HepG2 (cell line): Measurements from ENCODE around the gene CKMT2. TPM values are rescaled to one million over a fixed set of nuclear protein-coding genes. Genes with fewer than 3 reads are reported as not detected.

ENCODE experiments used
- ARNT ChIP-seq: fragments of 450-650 bp; IDR thresholded peaks from 2 replicates; pipeline ENCODE4 v1.6.1; 2017
- CREB1 ChIP-seq, 2 experiments: fragments of 450-650 bp in 1 of 2; IDR thresholded peaks; 2 replicates each; pipeline ENCODE4 v1.6.1; 2016 to 2017; ENCODE audit warnings: control low read depth in 1 of 2, mild to moderate bottlenecking in 1 of 2, missing compliant biosample characterization in 1 of 2, missing genetic modification characterization in 1 of 2
- CREM ChIP-seq, 2 experiments: sonication (generic) in 1 of 2; formaldehyde crosslinking in 1 of 2; IDR thresholded peaks; 2 replicates each; pipeline versions ENCODE4 v1.4.0 to v1.6.1; 2016 to 2020; ENCODE audit warnings: antibody characterized with exemption in 1 of 2, mild to moderate bottlenecking in 1 of 2, missing genetic modification reagents in 1 of 2
- ESRRA ChIP-seq: sonication (generic); formaldehyde crosslinking; IDR thresholded peaks from 2 replicates; pipeline ENCODE4 v1.5.1; 2020; ENCODE audit warnings: mild to moderate bottlenecking, low read depth, missing genetic modification reagents
- HMG20A ChIP-seq: IDR thresholded peaks from 2 replicates; pipeline ENCODE4 v1.6.1; 2016; ENCODE audit warnings: borderline replicate concordance
- IRF9 ChIP-seq: sonication (generic); formaldehyde crosslinking; IDR thresholded peaks from 2 replicates; pipeline ENCODE4 v1.8.0; 2022; ENCODE audit warnings: missing genetic modification reagents, mild to moderate bottlenecking, borderline replicate concordance
- IRX3 ChIP-seq: sonication (generic); formaldehyde crosslinking; IDR thresholded peaks from 2 replicates; pipeline ENCODE4 v1.8.1; 2023; ENCODE audit warnings: mild to moderate bottlenecking, low read depth, missing genetic modification reagents, borderline replicate concordance
- MEIS2 ChIP-seq: sonication (generic); formaldehyde crosslinking; IDR thresholded peaks from 2 replicates; pipeline ENCODE4 v1.9.0; 2021; ENCODE audit warnings: mild to moderate bottlenecking, missing genetic modification reagents
- MTA3 ChIP-seq: sonication (generic); formaldehyde crosslinking; IDR thresholded peaks from 2 replicates; pipeline ENCODE4 v1.4.0; 2020; ENCODE audit warnings: missing genetic modification reagents
- MTF2 ChIP-seq: sonication (generic); formaldehyde crosslinking; IDR thresholded peaks from 2 replicates; pipeline ENCODE4 v1.5.0; 2020; ENCODE audit warnings: missing genetic modification reagents, borderline replicate concordance
- NFKBIZ ChIP-seq: IDR thresholded peaks from 2 replicates; pipeline ENCODE4 v1.6.1; 2018; ENCODE audit warnings: missing genetic modification reagents, missing compliant biosample characterization
- NRL ChIP-seq: sonication (generic); formaldehyde crosslinking; IDR thresholded peaks from 2 replicates; pipeline ENCODE4 v1.5.0; 2020; ENCODE audit warnings: missing genetic modification reagents, mild to moderate bottlenecking, moderate library complexity, borderline replicate concordance
- SCMH1 ChIP-seq: sonication (generic); formaldehyde crosslinking; IDR thresholded peaks from 2 replicates; pipeline ENCODE4 v1.9.0; 2021; ENCODE audit warnings: missing genetic modification reagents, mild to moderate bottlenecking, borderline replicate concordance
- SP140L ChIP-seq: sonication (generic); formaldehyde crosslinking; IDR thresholded peaks from 2 replicates; pipeline ENCODE4 v1.4.0; 2020; ENCODE audit warnings: missing genetic modification reagents, borderline replicate concordance
- ZBTB26 ChIP-seq: IDR thresholded peaks from 2 replicates; pipeline ENCODE4 v1.6.1; 2016; ENCODE audit warnings: missing compliant biosample characterization, missing genetic modification reagents, borderline replicate concordance
- ZMYM2 ChIP-seq: sonication (generic); formaldehyde crosslinking; IDR thresholded peaks from 2 replicates; pipeline ENCODE4 v1.8.0; 2022; ENCODE audit warnings: mild to moderate bottlenecking, missing genetic modification reagents
- ZNF143 ChIP-seq: sonication (generic); formaldehyde crosslinking; IDR thresholded peaks from 2 replicates; pipeline ENCODE4 v1.4.0; 2020; ENCODE audit warnings: missing genetic modification reagents
- ZNF24 ChIP-seq: fragments of 450-650 bp; IDR thresholded peaks from 2 replicates; pipeline ENCODE4 v1.6.1; 2017; ENCODE audit warnings: antibody characterized with exemption, mild to moderate bottlenecking
- ZNF333 ChIP-seq: sonication (generic); formaldehyde crosslinking; IDR thresholded peaks from 2 replicates; pipeline ENCODE4 v1.4.0; 2020; ENCODE audit warnings: mild to moderate bottlenecking, missing genetic modification reagents, borderline replicate concordance
- ZNF432 ChIP-seq: sonication (generic); formaldehyde crosslinking; IDR thresholded peaks from 2 replicates; pipeline ENCODE4 v1.5.0; 2020; ENCODE audit warnings: missing genetic modification reagents, mild to moderate bottlenecking, borderline replicate concordance
- polyA plus RNA-seq, 8 experiments: library from polyadenylated mRNA; depleted of rRNA in 3 of 8; stranded (reverse) in 7 of 8; unstranded in 1 of 8; fragments of >200 nt; fragmentation: Illumina TruSeq in 4 of 8; extraction: Trizol in 4 of 8; gene quantifications; 2 replicates each; pipeline versions ENCODE4 v1.2.1 to v1.2.3, GENCODE V29; 2011 to 2016; ENCODE audit warnings: low read depth in 4 of 8, missing spikeins in 1 of 8, mixed read lengths in 1 of 8; ENCODE audit not compliant: insufficient read depth in 1 of 8
- total RNA-seq, 5 experiments: library from RNA; depleted of rRNA; stranded (reverse); fragments of >200 nt; fragmentation: Illumina TruSeq; extraction: Trizol; gene quantifications; 2 replicates each; pipeline ENCODE4 v1.2.3, GENCODE V29; 2016; ENCODE audit warnings: low read depth in 1 of 5
- TF ChIP-seq, protein P1 (sequence below): sonication (generic); formaldehyde crosslinking; IDR thresholded peaks from 2 replicates; pipeline ENCODE4 v1.9.0; 2021; ENCODE audit warnings: missing genetic modification reagents, borderline replicate concordance
- TF ChIP-seq, protein P2 (sequence below): sonication (generic); formaldehyde crosslinking; IDR thresholded peaks from 2 replicates; pipeline ENCODE4 v1.4.0; 2020; ENCODE audit warnings: missing genetic modification reagents, borderline replicate concordance

CKMT2 gene
- total and polyA plus RNA-seq, 2 of the 13 experiments (the other 11 are each of a cell fraction or from before 2014, with no cell fraction given), result 1.2 to 8.8 TPM

GRCh38 chr5:81301271-81302015, 68.3 kb downstream of the CKMT2 start, which contains the start of gene ZCCHC9 (continued):
- TF ChIP-seq ZMYM2 (CRISPR knock-in tag), result no peak; the same call in 1 of the 2 replicates
- TF ChIP-seq NFKBIZ (CRISPR knock-in tag), result no peak
- 0 out of 2 replicates have a peak, but pooled peaks have one; percentile 36 for TF ChIP-seq SP140L
- no peak for TF ChIP-seq ESRRA (CRISPR knock-in tag)
- TF ChIP-seq ZNF432, result no peak
- peak; percentile 99 for TF ChIP-seq CREM (IDR thresholded peaks at IDR 0.05)
- TF ChIP-seq CREM (CRISPR knock-in tag; IDR thresholded peaks at IDR 0.05), result peak; percentile 85
- peak; percentile 45; the same call in 1 of the 2 replicates for TF ChIP-seq ZBTB26 (CRISPR knock-in tag)
- TF ChIP-seq MTF2, result peak; percentile 64; the same call in 1 of the 2 replicates
- peak; percentile 82 for TF ChIP-seq NRL (CRISPR knock-in tag)
- TF ChIP-seq IRF9 (CRISPR knock-in tag), result peak; percentile 57; the same call in 1 of the 2 replicates
- TF ChIP-seq ZNF333 (CRISPR knock-in tag), result no peak
- TF ChIP-seq, protein P1, sequence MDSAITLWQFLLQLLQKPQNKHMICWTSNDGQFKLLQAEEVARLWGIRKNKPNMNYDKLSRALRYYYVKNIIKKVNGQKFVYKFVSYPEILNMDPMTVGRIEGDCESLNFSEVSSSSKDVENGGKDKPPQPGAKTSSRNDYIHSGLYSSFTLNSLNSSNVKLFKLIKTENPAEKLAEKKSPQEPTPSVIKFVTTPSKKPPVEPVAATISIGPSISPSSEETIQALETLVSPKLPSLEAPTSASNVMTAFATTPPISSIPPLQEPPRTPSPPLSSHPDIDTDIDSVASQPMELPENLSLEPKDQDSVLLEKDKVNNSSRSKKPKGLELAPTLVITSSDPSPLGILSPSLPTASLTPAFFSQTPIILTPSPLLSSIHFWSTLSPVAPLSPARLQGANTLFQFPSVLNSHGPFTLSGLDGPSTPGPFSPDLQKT (CRISPR knock-in tag), result no peak
- no peak; the same call in 1 of the 2 replicates for TF ChIP-seq IRX3 (CRISPR knock-in tag)
- TF ChIP-seq ARNT, result no peak
- TF ChIP-seq HMG20A, result no peak
- peak; percentile 52 for TF ChIP-seq MEIS2 (CRISPR knock-in tag)
- TF ChIP-seq ZNF24, result no peak
- TF ChIP-seq, protein P2, sequence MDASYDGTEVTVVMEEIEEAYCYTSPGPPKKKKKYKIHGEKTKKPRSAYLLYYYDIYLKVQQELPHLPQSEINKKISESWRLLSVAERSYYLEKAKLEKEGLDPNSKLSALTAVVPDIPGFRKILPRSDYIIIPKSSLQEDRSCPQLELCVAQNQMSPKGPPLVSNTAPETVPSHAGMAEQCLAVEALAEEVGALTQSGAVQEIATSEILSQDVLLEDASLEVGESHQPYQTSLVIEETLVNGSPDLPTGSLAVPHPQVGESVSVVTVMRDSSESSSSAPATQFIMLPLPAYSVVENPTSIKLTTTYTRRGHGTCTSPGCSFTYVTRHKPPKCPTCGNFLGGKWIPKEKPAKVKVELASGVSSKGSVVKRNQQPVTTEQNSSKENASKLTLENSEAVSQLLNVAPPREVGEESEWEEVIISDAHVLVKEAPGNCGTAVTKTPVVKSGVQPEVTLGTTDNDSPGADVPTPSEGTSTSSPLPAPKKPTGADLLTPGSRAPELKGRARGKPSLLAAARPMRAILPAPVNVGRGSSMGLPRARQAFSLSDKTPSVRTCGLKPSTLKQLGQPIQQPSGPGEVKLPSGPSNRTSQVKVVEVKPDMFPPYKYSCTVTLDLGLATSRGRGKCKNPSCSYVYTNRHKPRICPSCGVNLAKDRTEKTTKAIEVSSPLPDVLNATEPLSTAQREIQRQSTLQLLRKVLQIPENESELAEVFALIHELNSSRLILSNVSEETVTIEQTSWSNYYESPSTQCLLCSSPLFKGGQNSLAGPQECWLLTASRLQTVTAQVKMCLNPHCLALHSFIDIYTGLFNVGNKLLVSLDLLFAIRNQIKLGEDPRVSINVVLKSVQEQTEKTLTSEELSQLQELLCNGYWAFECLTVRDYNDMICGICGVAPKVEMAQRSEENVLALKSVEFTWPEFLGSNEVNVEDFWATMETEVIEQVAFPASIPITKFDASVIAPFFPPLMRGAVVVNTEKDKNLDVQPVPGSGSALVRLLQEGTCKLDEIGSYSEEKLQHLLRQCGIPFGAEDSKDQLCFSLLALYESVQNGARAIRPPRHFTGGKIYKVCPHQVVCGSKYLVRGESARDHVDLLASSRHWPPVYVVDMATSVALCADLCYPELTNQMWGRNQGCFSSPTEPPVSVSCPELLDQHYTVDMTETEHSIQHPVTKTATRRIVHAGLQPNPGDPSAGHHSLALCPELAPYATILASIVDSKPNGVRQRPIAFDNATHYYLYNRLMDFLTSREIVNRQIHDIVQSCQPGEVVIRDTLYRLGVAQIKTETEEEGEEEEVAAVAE, result no peak
- no peak for TF ChIP-seq SCMH1 (CRISPR knock-in tag)
- TF ChIP-seq MTA3 (CRISPR knock-in tag), result no peak
- TF ChIP-seq CREB1 (IDR thresholded peaks at IDR 0.05), result peak; percentile 98
- TF ChIP-seq CREB1 (CRISPR knock-in tag; IDR thresholded peaks at IDR 0.05), result peak; percentile 99
- TF ChIP-seq ZNF143, result no peak; the same call in none of the 2 replicates
